C4-2B (cell line): ENCODE measurements around the gene SYNPR.

ENCODE experiments used
- CTCF ChIP-seq: fragments of 450-650 bp; conservative IDR thresholded peaks from 2 replicates; pipeline ENCODE4 v1.5.1; 2017; ENCODE audit warnings: mild to moderate bottlenecking
- ZFX ChIP-seq: fragments of 450-650 bp; IDR thresholded peaks from 2 replicates; pipeline ENCODE4 v1.6.1; 2017

- TF ChIP-seq CTCF (no peak), ZFX (no peak)
Observed at GRCh38 chr3:63556401-63556800, 278.3 kb downstream of the SYNPR start.
